Activated naive CD4-positive, alpha-beta T cell treated with anti-CD3 and anti-CD28 coated beads, Interleukin-2, amount 50 U/mL, for 24 hours (primary cell): ENCODE data around the gene MRPL55.
"Not testable (repeated sequence)": the region's sequence is repeated elsewhere in the genome, so short reads cannot be mapped to it uniquely, and the experiment has no call there.

Source experiments
- H3K27ac Mint-ChIP-seq: one replicate; pipeline ENCODE4 v1.8.0; 2021; ENCODE audit warnings: mild to moderate bottlenecking, mixed read lengths
- H3K27me3 Mint-ChIP-seq: one replicate; pipeline ENCODE4 v1.8.0; 2021; ENCODE audit warnings: mixed read lengths
- H3K36me3 Mint-ChIP-seq: one replicate; pipeline ENCODE4 v1.8.0; 2021; ENCODE audit warnings: mixed read lengths
- H3K4me1 Mint-ChIP-seq: one replicate; pipeline ENCODE4 v1.8.0; 2021; ENCODE audit warnings: mixed read lengths
- H3K4me3 Mint-ChIP-seq: one replicate; pipeline ENCODE4 v1.8.0; 2021; ENCODE audit warnings: mild to moderate bottlenecking, mixed read lengths
- H3K9me3 Mint-ChIP-seq: one replicate; pipeline ENCODE4 v1.8.0; 2021; ENCODE audit warnings: mixed read lengths

Gene MRPL55

GRCh38 chr1:228112617-228113016, 3.5 kb upstream of the MRPL55 start:
- no peaks in the 10 kb centered on the region for H3K9me3 Mint-ChIP-seq
- no peaks in the 10 kb centered on the region for H3K27me3 Mint-ChIP-seq
- H3K4me1 Mint-ChIP-seq: peaks cover 22% of the 10 kb centered on the region
- H3K4me3 Mint-ChIP-seq: no peak overlapping the region
- no peak overlapping the region for H3K27ac Mint-ChIP-seq
- no peaks in the 10 kb centered on the region for H3K36me3 Mint-ChIP-seq

DNA sequence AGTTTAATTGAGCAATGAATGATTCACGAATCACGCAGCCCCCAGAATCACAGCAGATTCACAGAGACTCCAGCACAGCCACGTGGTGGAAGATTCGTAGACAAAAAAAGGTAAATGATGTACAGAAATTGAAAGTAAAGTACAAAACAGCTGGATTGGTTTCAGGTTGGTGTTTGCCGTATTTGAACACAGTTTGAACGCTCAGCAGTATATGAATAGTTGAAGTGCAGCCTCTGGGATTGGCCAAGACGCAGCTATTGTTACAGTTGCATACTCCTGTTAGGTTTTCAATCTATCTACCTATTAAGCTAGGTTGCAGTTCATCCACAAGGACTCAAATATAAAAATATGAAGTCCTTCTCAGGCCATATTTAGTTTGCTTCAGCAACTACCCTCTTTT, 3.1 kb upstream of the MRPL55 start:
- no peaks in the 10 kb centered on the region for H3K36me3 Mint-ChIP-seq
- no peak overlapping the region for H3K4me3 Mint-ChIP-seq
- H3K27me3 Mint-ChIP-seq: no peaks in the 10 kb centered on the region
- peaks cover 25% of the 10 kb centered on the region for H3K4me1 Mint-ChIP-seq
- H3K9me3 Mint-ChIP-seq: no peaks in the 10 kb centered on the region
- no peak overlapping the region for H3K27ac Mint-ChIP-seq

DNA sequence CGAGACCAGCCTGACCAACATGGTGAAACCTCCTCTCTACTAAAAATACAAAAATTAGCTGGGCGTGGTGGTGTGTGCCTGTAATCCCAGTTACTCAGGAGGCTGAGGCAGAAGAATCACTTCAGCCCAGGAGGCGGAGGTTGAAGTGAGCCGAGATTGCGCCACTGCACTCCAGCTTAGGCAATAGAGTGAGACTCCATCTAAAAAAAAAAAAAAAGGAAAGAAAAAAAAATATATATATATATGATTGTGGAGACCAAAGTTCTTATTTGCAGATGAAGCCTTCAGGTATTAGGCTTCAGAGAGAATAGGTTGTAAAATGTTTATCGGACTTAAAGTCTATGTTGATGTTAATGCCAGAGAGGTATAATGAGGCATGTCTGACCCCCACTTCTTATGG, 2.2 kb upstream of the MRPL55 start:
- peaks cover 25% of the 10 kb centered on the region for H3K4me1 Mint-ChIP-seq
- not testable (repeated sequence) for H3K27ac Mint-ChIP-seq, H3K4me3 Mint-ChIP-seq, H3K9me3 Mint-ChIP-seq, H3K36me3 Mint-ChIP-seq, H3K27me3 Mint-ChIP-seq

- H3K27me3 Mint-ChIP-seq: no peaks in the 10 kb centered on the region
- no peak overlapping the region for H3K4me3 Mint-ChIP-seq
- peaks cover 25% of the 10 kb centered on the region for H3K4me1 Mint-ChIP-seq
- no peak overlapping the region for H3K27ac Mint-ChIP-seq
- H3K36me3 Mint-ChIP-seq: no peaks in the 10 kb centered on the region
- H3K9me3 Mint-ChIP-seq: no peaks in the 10 kb centered on the region
Observed at GRCh38 chr1:228110556-228110955, 1.5 kb upstream of the MRPL55 start.

- Mint-ChIP-seq H3K4me3 (peak overlapping the region; percentile 93), H3K27me3 (no peaks in the 10 kb centered on the region), H3K9me3 (no peaks in the 10 kb centered on the region), H3K27ac (peak overlapping the region; percentile 94), H3K4me1 (peaks cover 25% of the 10 kb centered on the region), H3K36me3 (no peaks in the 10 kb centered on the region)
Observed at GRCh38 chr1:228109962-228110488, 926 bp upstream of the MRPL55 start.

DNA sequence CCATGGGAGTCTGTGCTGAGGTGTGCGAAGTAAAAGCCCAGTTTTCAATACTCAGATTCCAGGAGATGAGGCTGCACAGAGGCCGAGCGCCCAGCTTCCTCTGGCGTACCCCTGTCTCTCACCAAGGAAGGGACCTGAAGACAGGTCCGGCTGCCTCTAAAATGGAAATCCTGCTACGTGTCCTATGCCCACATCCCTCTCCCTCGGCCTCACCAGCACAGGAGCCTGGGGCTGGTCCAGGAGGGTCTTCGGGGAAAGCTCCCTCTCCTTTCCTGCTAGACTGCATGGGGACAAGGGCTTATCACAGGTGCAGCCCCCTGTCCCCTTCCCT, 392 bp downstream of the MRPL55 start:
- no peaks in the 10 kb centered on the region for H3K27me3 Mint-ChIP-seq

GRCh38 chr1:228108055-228108690, 926 bp downstream of the MRPL55 start:
- H3K9me3 Mint-ChIP-seq: no peaks in the 10 kb centered on the region
- H3K27ac Mint-ChIP-seq: peak overlapping the region; percentile 94
- no peaks in the 10 kb centered on the region for H3K36me3 Mint-ChIP-seq
- H3K4me3 Mint-ChIP-seq: peak overlapping the region; percentile 93
- no peaks in the 10 kb centered on the region for H3K27me3 Mint-ChIP-seq
- peaks cover 36% of the 10 kb centered on the region for H3K4me1 Mint-ChIP-seq

More for the DNA sequence above, 392 bp downstream of the MRPL55 start:
- Mint-ChIP-seq H3K9me3 (no peaks in the 10 kb centered on the region), H3K4me3 (peak overlapping the region; percentile 93), H3K27ac (peak overlapping the region; percentile 94), H3K36me3 (no peaks in the 10 kb centered on the region), H3K4me1 (peaks cover 31% of the 10 kb centered on the region)

GRCh38 chr1:228107636-228108035, 1.5 kb downstream of the MRPL55 start:
- Mint-ChIP-seq H3K4me3 (peak overlapping the region; percentile 93), H3K4me1 (peaks cover 36% of the 10 kb centered on the region), H3K27me3 (no peaks in the 10 kb centered on the region), H3K36me3 (no peaks in the 10 kb centered on the region), H3K9me3 (no peaks in the 10 kb centered on the region), H3K27ac (no peak overlapping the region)

DNA sequence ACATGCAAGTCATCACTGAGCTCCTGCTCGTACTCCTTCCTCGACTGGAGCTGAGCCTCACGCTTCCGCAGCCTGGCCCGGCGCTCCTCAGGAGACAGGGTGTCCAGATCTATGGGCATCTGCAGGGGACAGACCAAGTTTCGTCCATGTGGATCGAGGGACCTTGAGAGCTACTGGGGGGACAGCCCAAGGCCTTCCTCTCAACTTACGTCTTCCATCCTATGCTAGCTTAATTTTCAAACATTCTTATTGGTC, 2.4 kb downstream of the MRPL55 start:
- H3K4me1 Mint-ChIP-seq: peaks cover 36% of the 10 kb centered on the region
- H3K36me3 Mint-ChIP-seq: no peaks in the 10 kb centered on the region
- no peak overlapping the region for H3K4me3 Mint-ChIP-seq
- H3K9me3 Mint-ChIP-seq: no peaks in the 10 kb centered on the region
- no peaks in the 10 kb centered on the region for H3K27me3 Mint-ChIP-seq
- H3K27ac Mint-ChIP-seq: no peak overlapping the region

DNA sequence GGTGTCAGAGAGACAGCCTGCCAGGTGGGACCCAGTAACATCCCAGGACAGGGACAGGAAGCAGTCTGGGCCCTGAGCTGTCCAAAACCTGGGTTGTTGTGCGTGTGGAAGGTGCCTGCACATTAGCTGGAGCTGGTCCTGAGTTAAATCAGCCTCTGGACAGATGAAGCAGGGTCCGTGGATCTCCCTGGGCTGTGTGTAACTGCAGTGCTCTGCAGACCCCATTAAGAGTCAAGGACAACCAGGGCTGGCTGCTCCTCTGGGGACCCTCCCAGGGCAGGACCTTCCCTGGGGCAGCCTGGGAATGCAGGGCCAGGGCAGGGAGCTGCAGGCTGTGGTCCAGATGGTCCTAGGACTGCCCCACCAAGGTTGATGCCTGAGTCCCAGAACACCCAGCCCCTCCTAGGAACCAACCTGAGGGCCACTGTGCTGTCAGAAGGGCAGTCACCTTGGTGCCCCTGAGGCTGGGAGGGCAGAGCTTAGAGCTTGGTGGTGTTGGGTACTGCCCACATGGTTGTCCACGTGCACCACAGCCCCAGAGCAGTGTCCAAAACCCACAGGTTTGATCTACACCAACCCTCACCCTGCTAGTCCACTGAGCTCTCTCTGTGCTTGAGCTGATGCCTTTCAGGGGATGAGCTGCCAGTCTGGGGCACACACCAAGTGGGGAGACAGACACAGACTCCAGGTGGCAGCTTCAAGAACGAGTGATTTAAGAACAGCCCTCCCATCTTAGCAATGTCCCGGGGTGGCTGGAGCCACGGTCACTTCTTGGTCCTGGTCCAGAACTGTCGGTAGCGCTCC, 2.9 kb downstream of the MRPL55 start:
- Mint-ChIP-seq H3K36me3 (no peaks in the 10 kb centered on the region), H3K4me1 (peaks cover 41% of the 10 kb centered on the region), H3K9me3 (no peaks in the 10 kb centered on the region), H3K27ac (peak overlapping the region; percentile 4), H3K4me3 (no peak overlapping the region), H3K27me3 (no peaks in the 10 kb centered on the region)

- no peak overlapping the region for H3K4me3 Mint-ChIP-seq
- no peaks in the 10 kb centered on the region for H3K27me3 Mint-ChIP-seq
- no peak overlapping the region for H3K27ac Mint-ChIP-seq
- H3K4me1 Mint-ChIP-seq: peaks cover 42% of the 10 kb centered on the region
- no peaks in the 10 kb centered on the region for H3K36me3 Mint-ChIP-seq
- no peaks in the 10 kb centered on the region for H3K9me3 Mint-ChIP-seq
Observed at GRCh38 chr1:228105270-228105995, 3.7 kb downstream of the MRPL55 start.

DNA sequence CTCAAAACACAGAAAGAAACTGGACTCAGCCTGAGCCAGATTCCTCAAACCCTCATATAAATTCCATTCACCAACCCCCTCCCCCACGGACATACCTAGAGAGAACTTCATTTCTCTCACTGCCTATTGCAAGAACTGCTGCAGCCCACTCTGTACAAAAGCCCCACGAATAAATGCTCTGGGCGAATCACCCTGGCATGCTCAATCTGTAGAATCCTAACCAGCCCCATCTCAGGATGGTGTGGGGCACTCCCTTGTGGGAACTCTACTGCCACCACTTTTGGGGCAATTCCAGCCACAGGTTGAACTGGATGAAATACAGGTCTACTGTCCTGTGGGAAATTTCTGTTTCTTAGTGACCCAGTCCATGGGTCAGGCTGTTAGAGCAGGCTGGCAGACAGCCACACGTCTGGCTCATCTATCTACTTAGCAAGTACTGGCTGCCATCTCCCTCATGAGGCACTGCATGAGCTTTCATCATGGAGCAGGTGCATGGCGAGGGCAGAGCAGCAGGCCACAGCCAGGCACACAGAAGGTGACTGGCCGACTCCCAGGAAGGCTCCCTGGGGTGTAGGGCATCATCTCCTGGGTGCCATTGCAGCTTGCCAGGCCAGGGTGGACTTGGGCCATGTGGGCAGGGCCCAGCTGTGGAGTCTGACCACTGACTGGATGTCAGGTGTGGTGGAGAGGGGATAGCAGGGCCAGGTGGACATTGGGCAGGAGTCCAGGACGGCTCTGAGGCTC, 4.4 kb downstream of the MRPL55 start:
- H3K27ac Mint-ChIP-seq: peak overlapping the region; percentile 89
- no peaks in the 10 kb centered on the region for H3K9me3 Mint-ChIP-seq
- H3K4me1 Mint-ChIP-seq: peaks cover 36% of the 10 kb centered on the region
- no peaks in the 10 kb centered on the region for H3K27me3 Mint-ChIP-seq
- H3K36me3 Mint-ChIP-seq: no peaks in the 10 kb centered on the region
- H3K4me3 Mint-ChIP-seq: peak overlapping the region; percentile 92

GRCh38 chr1:228102791-228103620, 6.1 kb downstream of the MRPL55 start, which contains the start of gene C1orf35:
TSS of gene C1orf35 (minus strand) at chr1:228103325. CDS start at chr1:228103227, 98 bp downstream.
- H3K4me1 Mint-ChIP-seq: peaks cover 31% of the 10 kb centered on the region
- peak within 1 kb of the TSS; percentile 96 for H3K27ac Mint-ChIP-seq
- no peaks in the 10 kb centered on the region for H3K9me3 Mint-ChIP-seq
- H3K4me3 Mint-ChIP-seq: peak within 1 kb of the TSS; percentile 92
- H3K27me3 Mint-ChIP-seq: no peaks in the 10 kb centered on the region
- H3K36me3 Mint-ChIP-seq: peaks cover 2% of the 10 kb centered on the region

DNA sequence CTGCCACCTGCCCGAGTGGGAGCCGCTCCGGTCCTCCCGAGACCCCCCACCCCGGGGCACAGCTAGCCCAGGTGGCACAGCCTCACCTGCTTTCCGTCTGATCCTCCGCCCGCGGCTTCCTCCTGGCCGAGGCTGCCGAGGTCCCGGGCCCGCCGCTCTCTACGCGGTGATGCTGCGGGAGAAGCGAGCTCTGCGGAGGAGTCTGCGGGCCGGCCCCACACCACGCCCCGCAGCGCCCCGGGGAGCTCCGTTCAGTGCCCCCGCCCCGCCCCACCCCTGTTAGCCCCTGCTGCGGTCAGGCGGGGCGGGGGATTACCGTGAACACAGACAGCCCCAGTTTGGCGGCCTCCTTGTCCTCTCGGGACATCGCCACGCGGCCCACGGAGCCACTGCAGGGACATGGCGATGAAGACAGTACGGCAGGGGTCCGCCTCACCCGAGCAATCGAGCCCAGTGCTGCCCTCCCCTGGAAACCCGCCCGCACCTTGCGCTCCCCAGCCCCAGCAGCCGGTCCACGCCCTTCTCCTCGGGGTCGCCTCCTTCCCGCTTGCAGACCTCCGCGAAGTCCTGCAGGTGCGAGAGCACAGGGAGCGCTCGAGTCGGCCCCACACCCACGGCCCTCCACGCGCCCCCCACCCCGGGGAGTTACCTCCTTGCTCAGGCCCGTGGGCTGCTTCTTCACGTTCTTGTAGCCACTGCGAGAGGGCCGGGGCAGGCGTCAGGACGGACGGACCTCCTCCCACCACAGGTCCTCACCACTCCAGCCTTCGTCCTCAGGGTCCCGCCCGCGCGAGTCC, 6.9 kb downstream of the MRPL55 start:
- peaks cover 24% of the 10 kb centered on the region for H3K4me1 Mint-ChIP-seq
- H3K4me3 Mint-ChIP-seq: peak overlapping the region; percentile 76
- peaks cover 2% of the 10 kb centered on the region for H3K36me3 Mint-ChIP-seq
- peak overlapping the region; percentile 68 for H3K27ac Mint-ChIP-seq
- no peaks in the 10 kb centered on the region for H3K9me3 Mint-ChIP-seq
- H3K27me3 Mint-ChIP-seq: no peaks in the 10 kb centered on the region
